Measurements from ENCODE around the gene PPP2R5C.

- TF ChIP-seq CTCF (IDR thresholded peaks at IDR 0.05) (no peak), POLR2A (IDR thresholded peaks at IDR 0.05) (no peak)
Observed at GRCh38 chr14:101774006-101774795, 12.7 kb downstream of the PPP2R5C start.

All from testis (tissue), 2 donors.